GM12874 (cell line): ENCODE results near the gene FAM187B.

ENCODE experiments used
- TF ChIP-seq, protein P1 (sequence below): IDR thresholded peaks from 2 replicates; pipeline ENCODE4 v1.5.1; 2011; ENCODE audit warnings: low read depth, mild to moderate bottlenecking, control low read depth, low read length, moderate library complexity; ENCODE audit not compliant: insufficient read depth

FAM187B gene

DNA sequence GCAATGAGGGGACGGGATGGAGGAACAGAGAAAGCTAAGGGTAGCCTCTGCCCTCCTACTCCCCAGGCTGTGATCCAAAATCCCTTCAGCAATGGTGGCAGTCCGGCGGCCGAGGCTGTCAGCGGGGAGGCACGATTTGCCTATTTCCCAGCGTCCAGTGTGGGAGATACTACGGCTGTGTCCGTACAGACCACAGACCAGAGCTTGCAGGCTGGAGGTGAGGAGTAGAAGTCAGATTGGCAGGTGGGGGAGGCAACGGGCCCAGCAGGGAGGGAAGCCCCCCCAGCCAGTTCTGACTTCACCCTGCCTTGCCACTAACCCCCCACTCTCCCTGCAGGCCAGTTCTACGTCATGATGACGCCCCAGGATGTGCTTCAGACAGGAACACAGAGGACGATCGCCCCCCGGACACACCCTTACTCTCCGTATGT is 41.9 kb upstream of the FAM187B start:
- TF ChIP-seq, protein P1, sequence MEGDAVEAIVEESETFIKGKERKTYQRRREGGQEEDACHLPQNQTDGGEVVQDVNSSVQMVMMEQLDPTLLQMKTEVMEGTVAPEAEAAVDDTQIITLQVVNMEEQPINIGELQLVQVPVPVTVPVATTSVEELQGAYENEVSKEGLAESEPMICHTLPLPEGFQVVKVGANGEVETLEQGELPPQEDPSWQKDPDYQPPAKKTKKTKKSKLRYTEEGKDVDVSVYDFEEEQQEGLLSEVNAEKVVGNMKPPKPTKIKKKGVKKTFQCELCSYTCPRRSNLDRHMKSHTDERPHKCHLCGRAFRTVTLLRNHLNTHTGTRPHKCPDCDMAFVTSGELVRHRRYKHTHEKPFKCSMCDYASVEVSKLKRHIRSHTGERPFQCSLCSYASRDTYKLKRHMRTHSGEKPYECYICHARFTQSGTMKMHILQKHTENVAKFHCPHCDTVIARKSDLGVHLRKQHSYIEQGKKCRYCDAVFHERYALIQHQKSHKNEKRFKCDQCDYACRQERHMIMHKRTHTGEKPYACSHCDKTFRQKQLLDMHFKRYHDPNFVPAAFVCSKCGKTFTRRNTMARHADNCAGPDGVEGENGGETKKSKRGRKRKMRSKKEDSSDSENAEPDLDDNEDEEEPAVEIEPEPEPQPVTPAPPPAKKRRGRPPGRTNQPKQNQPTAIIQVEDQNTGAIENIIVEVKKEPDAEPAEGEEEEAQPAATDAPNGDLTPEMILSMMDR: no peak

DNA sequence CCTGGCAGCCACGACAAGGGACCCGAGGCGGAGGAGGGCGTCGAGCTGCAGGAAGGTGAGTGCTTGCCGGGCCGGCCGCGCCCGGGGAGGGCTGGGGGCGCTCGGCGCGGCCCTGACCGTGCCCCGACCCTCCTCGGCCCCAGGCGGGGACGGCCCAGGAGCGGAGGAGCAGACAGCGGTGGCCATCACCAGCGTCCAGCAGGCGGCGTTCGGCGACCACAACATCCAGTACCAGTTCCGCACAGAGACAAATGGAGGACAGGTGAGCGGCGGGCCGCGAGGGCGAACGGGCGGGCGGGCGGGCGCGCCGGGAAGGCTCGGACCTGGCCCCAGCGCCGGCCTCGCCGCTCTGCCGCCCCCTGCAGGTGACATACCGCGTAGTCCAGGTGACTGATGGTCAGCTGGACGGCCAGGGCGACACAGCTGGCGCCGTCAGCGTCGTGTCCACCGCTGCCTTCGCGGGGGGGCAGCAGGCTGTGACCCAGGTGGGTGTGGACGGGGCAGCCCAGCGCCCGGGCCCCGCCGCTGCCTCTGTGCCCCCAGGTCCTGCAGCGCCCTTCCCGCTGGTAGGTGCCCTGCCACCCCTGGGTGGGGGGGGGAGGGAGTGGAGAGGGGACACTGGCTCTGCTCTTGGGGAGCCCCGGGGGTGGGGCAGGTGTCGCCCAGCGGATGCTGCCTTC is 41.0 kb upstream of the FAM187B start:
- TF ChIP-seq, protein P1: peak; percentile 70

DNA sequence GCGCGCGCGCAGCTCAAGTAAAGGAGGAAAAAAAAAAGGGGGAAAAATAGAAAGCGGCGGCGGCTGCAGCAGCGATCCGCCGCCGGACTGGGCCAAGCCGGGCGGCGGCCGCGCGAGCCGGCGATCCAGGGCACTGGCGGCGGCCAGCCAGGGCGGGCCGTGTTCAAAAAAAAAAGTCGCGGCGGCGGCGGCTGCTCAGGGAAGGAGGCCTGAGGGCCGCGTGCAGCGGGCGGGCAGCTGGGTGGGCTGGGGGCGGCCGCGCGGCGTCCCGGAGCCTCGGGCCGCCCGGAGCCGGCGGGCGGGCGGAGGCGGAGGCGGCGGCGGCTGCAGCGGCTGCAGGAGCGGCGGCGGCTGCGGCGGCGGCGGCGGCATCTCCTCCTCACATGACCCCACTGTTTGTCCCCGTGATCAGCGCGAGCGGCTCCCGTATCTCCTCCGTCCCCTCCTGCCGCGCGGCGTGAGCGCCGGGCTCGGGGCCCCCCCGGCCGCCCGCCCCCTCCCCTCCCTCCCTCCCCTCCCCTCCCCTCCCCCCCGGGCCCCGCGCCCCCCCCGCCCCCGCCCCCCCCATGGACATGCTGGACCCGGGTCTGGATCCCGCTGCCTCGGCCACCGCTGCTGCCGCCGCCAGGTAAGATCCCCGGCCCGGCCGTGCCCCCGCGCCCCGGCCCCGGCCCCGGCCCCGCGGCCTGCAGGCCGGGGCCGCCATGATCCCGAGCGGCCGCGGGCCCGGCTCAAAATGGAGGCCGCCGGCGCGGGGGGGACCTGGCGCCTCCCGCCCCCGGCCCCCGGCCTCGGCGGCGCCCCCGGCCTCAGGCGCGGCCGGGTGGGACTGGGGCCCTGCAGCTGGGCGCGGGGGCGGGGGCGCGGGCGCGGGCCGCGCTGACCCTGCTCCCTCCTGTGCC is 40.2 kb upstream of the FAM187B start, which contains the start of gene USF2:
Gene USF2, plus strand, starts transcription at position 427 of the 902 bp plus-strand sequence. Its CDS starts 140 bp downstream, at position 567.
- TF ChIP-seq, protein P1: no peak

DNA sequence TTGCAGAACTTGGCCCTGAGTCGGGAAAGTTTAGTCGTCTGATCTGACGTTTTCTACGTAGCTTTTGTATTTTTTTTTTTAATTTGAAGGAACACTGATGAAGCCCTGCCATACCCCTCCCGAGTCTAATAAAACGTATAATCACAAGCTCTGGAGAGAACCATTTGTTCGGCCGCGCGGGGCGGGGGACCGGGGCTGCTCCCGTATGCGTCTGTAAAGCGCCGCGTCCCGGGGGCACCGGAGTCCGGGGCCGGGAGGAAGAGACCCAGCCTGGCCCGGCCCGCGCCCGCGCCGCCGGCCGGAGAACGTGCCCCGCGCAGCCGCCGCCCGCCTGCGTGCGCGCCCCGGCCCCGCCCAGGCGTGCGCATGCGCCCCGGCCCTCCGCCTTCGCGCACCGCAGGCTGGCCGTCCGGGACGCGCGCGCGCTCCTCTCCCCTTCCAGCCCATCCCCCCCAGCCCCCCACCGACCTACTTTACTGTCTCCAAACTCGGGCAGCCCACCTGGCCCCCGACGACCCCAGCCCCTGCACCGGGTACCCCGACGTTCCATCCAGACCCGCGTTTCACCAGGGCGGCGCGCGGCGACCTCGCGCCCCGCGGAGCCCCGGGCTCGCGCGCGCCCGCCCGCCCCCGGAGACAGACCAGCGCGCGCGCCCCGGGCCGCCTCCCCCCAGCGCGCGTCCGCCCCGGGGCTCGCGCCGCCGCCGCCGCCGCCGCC is 39.4 kb upstream of the FAM187B start:
- TF ChIP-seq, protein P1: no peak

DNA sequence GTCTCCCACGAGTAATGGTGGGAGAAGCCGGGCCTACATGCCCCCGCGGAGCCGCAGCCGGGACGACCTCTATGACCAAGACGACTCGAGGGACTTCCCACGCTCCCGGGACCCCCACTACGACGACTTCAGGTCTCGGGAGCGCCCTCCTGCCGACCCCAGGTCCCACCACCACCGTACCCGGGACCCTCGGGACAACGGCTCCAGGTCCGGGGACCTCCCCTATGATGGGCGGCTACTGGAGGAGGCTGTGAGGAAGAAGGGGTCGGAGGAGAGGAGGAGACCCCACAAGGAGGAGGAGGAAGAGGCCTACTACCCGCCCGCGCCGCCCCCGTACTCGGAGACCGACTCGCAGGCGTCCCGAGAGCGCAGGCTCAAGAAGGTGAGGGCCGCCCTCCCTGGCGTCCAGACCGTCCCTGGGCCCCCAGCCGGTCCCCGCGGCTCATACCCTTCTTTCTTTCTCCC is 38.8 kb upstream of the FAM187B start:
- TF ChIP-seq, protein P1: no peak

DNA sequence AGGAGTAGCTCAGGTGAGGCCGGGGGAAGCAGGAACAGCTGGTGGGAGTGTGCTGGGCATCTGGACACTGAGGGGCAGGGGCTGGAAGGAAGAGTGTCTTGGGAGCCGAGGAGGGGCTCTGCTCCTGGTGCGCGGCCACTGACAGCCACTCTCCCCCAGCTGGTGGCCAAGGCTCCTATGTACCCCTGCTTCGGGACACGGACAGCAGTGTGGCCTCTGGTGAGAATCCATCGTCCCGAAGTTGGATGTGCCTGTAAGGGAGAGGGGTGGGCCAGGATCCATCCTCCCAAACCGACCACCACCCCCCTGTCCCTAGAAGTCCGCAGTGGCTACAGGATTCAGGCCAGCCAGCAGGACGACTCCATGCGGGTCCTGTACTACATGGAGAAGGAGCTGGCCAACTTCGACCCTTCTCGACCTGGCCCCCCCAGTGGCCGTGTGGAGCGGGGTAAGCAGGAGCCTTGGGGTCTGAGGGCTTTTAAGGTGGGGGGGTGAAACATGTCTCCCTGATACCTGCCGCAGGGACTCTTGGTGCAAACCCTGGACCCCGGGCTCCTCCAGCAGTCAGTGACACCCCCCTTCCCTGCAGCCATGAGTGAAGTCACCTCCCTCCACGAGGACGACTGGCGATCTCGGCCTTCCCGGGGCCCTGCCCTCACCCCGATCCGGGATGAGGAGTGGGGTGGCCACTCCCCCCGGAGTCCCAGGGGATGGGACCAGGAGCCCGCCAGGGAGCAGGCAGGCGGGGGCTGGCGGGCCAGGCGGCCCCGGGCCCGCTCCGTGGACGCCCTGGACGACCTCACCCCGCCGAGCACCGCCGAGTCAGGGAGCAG is 38.2 kb upstream of the FAM187B start:
- TF ChIP-seq, protein P1: no peak
